HG02763 (cell line): ENCODE measurements around the gene FSHB.
A peak's percentile ranks its signal among the peaks of the same experiment; 100 is the strongest.
"Not testable (repeated sequence)": the region's sequence is repeated elsewhere in the genome, so short reads cannot be mapped to it uniquely, and the experiment has no call there.

Source experiments
- ATAC-seq: cut with Tn5 transposase; IDR thresholded peaks from one replicate; pipeline ENCODE4 v1.9.1; 2021; ENCODE audit warnings: mild to moderate bottlenecking, moderate library complexity; ENCODE audit not compliant: unreplicated experiment

Gene FSHB

DNA sequence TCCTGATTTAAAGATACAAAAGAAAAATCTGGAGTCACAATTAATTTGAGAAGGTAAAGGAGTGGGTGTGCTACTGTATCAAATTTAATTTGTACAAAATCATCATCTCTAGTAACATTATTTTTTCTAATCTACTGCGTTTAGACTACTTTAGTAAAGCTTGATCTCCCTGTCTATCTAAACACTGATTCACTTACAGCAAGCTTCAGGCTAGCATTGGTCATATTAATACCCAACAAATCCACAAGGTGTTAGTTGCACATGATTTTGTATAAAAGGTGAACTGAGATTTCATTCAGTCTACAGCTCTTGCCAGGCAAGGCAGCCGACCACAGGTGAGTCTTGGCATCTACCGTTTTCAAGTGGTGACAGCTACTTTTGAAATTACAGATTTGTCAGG lies at the start of gene FSHB:
TSS of gene FSHB (plus strand) at position 301 of the 400 bp plus-strand sequence. CDS start 889 bp downstream, outside the sequence.
- no peak for ATAC-seq

DNA sequence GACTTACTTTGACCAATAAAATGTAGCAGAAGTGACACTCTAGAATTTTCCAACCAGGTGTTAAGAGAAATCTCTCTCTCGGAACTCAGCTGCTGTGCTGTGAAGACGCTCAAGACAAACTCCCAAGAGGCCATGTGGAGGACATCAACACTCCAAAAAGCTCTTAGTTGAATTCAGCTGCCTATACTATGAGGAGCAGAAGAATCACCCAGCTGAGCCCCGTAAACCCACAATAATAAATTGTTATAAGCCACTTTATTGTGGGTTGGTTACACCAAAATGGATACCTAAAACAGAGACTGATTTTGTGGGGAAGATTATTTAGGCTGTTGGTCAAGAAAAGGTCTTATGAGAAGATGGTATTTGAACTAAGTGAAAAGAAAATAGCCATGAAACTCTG lies 44.1 kb upstream of the FSHB start:
- ATAC-seq: no peak

DNA sequence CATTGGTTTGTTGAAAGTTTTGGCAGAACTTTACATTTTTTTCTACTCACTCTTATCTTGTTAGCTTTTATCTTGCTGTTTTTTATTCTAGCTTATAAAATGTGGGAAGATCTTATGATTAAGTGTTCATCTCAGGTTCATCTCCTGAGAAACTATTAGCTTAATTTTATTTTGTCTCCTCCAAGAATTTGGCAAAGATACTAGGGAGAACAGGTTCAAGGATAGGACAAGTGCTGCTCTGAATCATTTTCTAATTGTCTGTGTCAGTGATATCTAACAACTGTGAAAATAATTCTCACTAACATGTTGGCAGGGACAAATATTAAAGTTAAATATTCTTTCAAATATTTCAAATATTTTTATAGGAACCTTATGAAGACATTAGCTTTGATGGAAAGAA lies 38.2 kb upstream of the FSHB start:
- ATAC-seq: no peak

DNA sequence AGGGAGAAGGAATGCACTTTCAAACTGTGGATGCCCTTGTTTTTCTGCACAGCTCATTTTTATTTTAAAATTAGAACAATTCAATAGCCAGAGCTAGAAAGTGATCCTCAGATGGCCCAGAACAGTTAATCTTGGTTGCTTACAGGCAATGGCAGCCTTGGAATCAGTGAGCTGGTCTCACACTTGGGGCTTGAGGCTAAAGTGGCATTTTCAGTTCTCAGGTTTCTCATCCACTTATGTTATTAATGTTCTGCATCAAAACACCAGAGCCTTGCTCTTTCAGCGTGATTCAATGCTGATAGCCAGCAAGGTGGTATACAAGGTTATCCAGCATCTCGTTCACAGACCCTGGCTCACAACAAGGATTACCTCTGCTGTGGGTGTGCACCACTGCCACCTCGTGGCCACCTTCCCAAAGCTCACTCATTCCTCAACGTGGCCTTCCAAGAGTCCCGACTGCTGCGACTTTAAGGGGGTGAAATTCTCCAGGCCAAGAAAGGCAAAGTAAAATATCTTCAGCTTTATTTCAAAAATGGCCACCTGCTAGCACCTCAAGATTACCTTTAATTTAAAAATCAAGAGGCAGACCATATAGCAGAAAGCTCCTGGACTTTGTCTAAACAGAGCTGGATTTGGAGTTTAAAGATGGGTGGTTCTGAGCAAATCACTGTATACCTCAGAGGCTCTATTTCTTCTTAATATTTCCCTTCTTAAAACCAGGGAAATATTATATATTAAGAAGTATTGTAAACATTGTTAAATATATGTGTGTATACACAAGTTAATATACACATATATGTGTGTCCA lies 34.2 kb upstream of the FSHB start:
- ATAC-seq: peak; percentile 95

DNA sequence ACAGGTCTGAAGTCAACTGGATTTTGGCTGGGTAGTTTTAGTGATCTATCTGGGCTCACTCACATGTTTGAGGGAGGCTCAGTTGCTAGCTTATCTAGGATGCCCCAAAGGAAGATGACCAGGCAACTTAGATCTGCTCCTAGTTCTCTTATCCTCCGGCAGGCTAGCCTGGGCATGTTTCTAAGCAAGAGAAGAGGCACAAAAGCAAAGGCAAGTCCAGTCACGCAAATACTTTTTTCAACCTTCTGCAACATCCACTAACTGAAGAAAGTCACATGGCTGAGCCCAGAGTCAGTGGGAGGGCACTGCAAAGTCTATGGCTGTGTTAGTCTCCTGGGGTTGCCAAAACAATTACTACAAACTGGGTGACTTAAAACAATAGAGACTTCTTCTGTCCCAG lies 32.9 kb upstream of the FSHB start:
- ATAC-seq: no peak

DNA sequence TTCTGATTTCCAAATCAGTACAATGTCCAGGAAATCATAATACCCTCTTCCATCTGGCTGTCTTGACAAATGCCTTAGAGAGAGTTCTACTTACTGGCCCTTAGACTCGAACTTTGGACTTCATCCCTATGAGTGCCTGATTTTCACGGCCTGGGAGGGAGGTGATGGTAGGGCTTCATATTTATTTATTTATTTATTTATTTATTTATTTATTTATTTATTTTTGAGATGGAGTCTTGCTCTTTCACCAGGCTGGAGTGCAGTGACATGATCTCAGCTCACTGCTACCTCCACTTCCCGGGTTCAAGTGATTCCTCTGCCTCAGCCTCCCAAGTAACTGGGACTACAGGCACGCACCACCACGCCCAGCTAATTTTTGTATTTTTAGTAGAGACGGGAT lies 27.8 kb upstream of the FSHB start:
- ATAC-seq: not testable (repeated sequence)

DNA sequence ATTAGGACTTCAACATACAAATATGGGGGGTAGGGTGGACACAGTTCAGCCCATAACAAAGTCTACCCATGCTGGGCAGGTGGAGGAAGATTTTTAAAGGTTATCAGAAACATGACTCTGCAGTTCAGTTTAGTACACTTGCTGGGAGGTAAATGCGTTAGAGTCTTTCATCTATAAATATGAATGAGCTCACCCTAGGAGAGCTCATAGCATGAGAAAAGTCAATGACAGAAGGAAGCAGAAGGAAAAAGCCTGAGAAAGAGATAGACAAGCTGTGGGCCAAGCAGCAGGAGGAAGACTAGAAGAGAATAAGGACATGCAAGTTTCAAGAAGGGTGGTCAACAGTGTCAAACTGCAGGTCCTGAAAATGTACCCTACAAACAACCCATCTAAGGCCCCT lies 27.0 kb upstream of the FSHB start:
- no peak for ATAC-seq

DNA sequence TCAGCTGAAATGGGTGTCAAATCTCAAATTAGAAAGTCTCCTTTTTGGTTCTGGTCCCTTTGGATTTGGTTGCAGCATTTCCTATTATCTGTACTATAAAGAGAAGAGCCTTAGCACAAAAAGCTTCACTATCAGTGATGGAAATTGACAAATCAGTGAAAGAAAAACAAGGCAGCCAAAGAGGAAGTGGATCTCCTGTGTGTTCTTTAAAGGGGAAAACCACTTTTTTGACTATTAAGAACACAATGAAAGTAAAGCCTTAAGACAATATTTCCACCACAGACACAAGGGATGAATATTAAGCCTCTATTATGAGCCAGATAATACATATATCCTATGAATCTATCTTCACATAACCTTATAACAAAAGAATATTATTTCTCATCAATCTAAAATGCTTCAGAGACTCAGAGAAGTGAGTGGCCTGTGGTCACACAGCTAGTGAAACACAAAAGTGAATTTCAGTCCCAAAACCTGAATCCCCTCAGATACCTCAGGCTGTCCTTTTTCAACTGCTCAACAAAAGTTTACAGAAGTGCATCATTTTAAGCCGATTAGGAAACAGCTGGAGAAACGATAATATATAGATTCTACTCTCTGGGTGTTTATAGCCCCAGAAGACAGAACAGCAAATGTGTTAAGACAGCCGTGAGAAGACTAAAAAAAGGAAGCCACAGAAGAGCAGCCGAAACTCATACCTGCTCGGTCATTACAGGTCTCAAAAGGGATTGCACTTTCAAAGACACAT lies 24.4 kb upstream of the FSHB start:
- peak; percentile 90 for ATAC-seq

DNA sequence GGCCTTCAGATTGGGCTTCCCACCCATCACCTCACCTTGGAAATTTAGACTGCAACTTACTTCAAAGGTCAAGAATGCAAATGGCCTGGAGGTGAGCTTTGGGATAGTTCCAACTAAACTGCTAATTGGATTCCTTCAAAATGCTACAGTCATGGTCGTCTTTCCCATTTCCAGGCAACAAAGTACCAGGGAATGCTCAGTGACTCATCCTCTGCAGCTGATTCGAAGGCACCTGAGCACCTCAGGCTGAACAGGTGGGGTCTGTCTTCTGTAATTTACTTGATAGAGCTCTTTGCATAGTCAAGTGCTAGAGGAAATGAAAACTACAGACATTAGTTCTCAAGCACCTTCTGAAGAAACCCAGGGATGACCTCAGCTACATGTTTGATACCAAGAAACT lies 20.5 kb upstream of the FSHB start:
- no peak for ATAC-seq

DNA sequence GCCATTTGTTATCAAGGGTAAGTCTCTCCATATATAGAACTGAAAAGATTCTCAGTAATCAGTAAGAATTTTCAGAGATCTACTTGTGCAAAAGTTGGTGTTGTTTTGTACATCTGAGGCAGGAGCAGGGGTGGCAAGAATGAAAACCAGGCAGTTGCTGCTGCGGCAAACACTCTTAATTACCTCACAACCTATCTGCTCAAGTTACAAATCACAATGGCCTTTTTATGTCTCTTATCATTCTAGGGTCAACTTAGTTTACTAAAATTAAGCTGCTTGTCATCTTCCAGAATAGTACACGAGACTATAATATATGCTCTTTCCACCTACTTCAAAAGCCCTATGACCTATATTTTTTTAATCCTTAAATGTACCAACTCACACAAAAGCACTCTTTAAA lies 14.3 kb upstream of the FSHB start:
- ATAC-seq: no peak

DNA sequence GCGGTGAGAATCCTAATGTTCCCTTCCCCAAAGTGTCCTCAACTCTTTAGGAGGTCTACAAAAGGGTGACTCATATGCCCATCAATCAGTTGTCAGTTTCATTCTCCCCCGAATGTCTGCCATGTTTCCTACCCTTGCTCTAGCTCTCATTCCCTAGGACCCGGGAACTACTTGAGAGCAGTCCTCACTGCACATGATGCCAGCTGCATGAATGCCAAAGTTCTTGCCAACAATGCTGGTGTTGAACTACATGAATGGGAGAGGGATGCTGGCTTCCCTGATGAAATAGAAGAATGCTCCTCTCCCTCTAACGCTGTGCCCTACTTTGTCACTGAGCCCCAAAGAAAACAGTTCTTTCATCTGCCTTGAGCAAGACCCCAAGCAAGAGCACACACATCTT lies 12.5 kb upstream of the FSHB start:
- ATAC-seq: no peak

DNA sequence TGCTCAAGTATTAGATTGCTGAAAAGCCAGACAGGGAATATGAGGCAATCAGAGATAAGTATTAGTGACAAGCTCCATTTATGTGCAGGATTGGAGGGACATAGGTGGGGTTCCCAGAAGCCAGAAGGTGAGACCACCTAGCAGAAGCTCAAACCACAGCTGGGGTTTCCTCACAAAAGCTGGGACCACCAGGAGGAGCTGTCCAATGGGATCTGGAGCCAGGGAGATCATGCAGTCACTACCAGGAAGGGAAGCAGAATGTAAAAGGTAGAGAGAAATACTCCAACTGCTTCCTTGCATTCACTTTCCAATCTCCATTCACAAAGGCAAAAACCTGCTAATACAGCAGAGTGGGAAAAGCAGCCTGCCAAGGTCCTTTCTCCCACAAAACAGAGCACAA lies 5.2 kb upstream of the FSHB start:
- ATAC-seq: no peak

DNA sequence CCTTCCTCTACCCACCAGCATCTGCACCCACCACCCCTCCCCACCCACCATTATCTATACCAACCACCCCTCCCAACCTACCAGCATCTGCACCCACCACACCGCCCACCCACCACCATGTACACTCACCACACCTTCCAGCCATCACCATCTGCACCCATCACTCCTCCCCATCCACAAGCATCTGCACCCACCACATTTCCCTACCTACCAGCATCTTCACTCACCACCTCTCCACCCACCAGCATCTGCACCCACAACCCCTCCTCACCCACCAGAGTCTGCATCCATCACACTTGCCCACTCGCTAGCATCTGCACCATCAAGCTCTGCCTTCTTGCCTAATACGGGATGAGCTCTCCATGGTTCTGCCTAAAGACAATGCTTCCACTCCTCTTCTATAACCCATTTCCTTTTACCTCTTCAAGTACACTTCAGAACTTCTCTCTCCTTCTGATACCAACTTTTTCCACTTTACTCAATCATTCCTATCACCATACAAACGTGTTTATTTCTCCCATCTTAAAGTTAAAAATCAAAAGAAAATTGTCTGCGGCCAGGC lies 2.4 kb upstream of the FSHB start:
- ATAC-seq: no peak

DNA sequence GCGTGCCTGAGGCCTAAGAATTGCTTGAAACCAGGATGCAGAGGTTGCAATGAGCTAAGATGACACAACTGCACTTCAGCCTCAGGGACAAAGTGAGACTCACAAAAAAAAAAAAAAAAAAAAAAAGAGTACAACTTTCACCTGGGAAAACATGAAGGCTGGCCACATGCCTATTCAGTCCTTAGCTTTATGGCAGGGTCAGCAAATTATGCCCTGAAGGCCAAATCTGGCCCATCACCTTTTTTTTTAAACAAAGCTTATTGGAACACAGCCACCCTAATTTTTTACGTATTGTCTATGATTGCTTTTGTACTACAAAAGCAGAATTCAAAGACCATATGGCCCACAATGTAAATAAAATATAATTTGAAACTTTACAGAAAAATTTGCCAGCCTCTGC lies 8.2 kb downstream of the FSHB start:
- no peak for ATAC-seq

DNA sequence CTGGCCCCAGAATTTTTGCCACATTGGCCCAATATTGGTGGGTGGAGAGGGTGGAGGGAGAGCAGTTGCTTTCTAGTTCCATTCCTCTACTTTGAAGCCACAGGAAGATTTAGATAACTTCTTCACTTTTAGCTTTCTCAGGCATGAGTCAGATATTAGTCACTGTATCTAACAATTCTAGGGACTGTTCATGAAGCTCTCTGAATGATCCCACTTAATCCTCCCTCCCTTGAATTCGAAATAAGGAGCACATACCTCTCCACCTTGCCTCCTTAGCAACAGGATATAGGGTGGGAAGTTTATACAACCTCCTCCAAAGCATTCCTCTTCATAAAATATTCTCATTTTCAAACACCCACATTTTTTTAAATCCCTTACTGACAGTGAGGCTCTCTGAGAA lies 13.5 kb downstream of the FSHB start:
- no peak for ATAC-seq

DNA sequence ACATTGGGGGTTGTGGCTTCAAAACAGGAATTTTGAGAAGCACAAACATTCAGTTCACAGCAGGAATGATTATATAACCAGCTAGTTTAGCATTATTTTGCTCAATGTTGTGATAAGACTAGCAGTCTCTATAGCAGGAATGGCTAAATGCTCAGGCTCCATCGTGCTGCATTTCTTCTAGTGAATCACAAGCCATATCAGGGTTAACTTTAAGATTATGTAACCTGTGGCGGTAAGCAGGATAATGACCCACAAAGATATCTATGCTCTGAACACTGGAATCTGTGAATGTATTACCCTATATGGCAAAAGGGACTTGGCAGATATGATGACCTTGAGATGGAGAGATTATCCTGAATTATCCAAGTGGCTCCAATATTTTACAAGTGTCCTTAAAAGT lies 14.8 kb downstream of the FSHB start:
- no peak for ATAC-seq

DNA sequence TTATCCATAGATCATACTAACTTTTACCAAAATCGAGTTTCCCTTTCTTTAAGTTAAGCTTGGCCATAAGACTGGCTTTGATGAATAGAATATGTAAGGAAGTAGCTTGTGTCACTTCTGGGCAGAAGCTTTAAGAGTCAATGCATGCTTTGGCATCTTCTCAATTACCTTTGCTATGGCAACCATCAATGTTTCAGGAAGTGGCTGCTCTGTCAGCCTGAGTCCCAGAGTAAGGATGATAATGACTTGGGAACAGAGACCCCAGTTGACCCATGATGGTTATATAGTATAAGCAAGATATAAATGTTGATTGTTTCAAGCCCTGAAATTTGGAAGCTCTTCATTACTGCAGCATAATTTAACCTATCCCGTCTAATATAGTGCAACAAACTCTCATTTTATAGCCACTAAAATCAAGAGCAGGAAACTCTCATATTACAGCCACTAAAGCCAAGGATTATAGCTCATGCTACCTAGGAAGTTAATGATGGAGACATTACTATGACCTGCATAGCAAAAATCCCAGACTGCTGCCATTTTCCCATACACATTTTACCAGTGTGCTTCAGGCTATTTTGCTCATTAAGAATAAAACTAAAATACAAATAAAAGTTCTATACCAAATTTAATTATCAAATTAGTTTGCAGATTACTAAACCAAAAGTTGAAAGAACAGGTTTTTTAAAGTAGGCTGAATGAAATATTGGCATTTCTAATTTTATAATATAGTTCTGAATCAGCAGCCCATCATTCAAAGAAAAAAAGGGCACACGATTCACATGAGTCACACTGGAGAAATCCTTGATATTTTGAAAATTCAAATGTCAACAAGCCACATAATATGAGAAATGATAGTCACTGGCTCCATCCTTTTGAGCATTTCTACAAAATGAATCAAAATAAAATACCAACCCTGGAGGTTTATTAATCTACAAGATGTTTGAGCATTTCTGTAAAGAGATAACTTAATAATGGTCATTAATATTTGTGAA lies 23.8 kb downstream of the FSHB start:
- no peak for ATAC-seq

DNA sequence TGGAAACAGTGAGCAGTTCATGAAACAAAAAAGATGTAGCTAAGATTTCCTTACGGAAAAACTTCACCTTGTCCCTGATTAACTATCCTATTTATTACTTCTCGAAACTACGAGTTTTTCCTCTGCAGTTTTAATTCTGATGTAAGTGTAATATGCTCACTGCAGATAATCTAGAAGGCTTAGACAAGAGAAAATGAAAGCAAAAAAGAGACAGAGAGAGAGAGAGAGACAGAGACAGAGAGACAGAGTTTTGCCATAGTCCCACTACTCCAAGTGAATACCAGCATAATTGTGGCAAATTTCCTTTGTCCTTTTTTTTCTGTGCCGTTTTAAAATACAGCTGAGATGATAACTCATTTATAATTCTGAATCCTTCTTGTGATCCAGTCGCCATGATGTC lies 24.8 kb downstream of the FSHB start:
- no peak for ATAC-seq

DNA sequence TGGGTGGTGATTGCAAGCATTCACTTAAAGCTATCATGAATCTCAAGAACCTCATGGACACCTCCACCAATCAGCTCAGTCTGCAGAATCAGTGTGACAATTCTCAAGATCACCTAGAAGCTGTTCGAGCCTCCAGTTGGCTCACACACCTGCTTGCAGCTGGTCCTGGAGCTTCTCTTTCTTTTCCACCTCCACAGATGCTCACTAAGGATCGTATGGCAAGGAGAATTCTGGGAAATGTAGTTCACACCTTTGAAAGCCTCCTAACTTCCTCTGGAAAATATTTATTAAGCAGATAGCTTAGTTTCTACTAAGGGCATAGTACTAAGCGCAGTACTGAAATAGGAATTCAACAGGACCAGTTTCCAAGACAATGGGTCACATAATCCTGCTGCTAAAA lies 26.2 kb downstream of the FSHB start:
- no peak for ATAC-seq

DNA sequence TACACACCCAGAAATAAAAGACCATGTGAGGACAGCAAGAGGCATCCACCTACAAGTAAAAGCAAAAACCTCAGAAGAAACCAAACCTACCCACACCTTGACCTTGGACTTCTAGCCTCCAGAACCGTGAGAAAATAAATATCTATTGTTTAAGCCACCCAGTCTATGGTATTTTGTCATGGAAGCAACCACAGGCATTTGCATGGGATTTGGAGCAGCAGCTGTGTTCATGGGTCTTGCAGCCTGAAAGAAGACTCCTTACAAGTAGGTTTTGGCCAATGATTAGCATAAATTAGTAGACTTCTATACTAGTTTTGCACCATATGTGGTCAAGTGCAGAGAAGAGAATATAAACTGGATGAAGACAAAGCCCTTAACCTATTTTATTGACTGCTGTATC lies 27.9 kb downstream of the FSHB start:
- no peak for ATAC-seq

DNA sequence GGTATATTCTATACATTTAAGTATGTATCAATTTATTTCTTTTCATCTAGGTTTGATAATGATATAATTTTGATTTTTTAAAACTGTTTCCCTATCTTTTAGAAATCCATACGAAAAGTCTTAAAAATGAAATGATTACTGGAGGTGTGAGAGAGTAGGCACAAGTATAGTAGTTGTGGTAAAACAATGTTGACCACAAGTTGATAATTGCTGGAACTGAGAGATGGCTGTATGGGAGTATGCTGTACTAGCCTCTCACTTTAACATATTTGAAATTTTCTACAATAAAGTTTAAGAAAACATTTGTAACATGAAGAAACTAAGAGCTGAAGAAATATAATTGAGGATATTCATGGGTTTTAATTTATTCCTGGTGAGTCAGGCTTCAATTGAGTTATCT lies 30.0 kb downstream of the FSHB start:
- ATAC-seq: peak; percentile 73
